GM12878 (cell line): ENCODE results near the gene MAST3.

Experiments
- EZH2 ChIP-seq: IDR thresholded peaks from 2 replicates; pipeline ENCODE4 v1.6.1; 2012; ENCODE audit warnings: low read depth, mild to moderate bottlenecking, control low read depth, inconsistent platforms, low read length, borderline replicate concordance; ENCODE audit not compliant: control insufficient read depth
- JUNB ChIP-seq: IDR thresholded peaks from 2 replicates; pipeline ENCODE4 v1.6.1; 2016; ENCODE audit warnings: antibody characterized with exemption, mild to moderate bottlenecking
- POLR2AphosphoS2 ChIP-seq: IDR thresholded peaks from 2 replicates; pipeline ENCODE4 v1.6.1; 2011; ENCODE audit warnings: low read depth, mild to moderate bottlenecking, low read length, improper control_type of control experiment, moderate library complexity

GRCh38 chr19:18055967-18056366 is 41.6 kb upstream of the MAST3 start:
- TF ChIP-seq POLR2AphosphoS2: no peak
- TF ChIP-seq JUNB: no peak
- no peak for TF ChIP-seq EZH2
